WTC11 (cell line): ENCODE results near the gene KLHL26.

Source experiments
- CTCF ChIP-seq: fragments of 200-600 bp; IDR thresholded peaks from 2 replicates; pipeline ENCODE4 v1.8.0; 2022; ENCODE audit warnings: antibody characterized with exemption
- NR2C2 ChIP-seq: sonication (generic); formaldehyde crosslinking; IDR thresholded peaks from 2 replicates; pipeline ENCODE4 v1.8.0; 2022; ENCODE audit warnings: mild to moderate bottlenecking, missing genetic modification reagents

- TF ChIP-seq NR2C2 (CRISPR knock-in tag), result no peak
- no peak for TF ChIP-seq CTCF
Observed at GRCh38 chr19:18655173-18655844, 18.5 kb downstream of the KLHL26 start.
